ENCODE results near the gene POLA1. TPM values are rescaled to one million over a fixed set of nuclear protein-coding genes. Genes with fewer than 3 reads are reported as not detected.

POLA1 gene
- total RNA-seq, 2 donors from 2014 or later = 24.4 to 53.6 TPM

GRCh38 chrX:24732766-24733500 is 39.2 kb downstream of the POLA1 start:
- DNase-seq = no peak
- no peak overlapping the region for H3K27ac Mint-ChIP-seq
- no peak overlapping the region for H3K4me3 Mint-ChIP-seq
- Histone ChIP-seq H3K4me1 (ENCODE audit: control insufficient read depth, insufficient read depth, low read length) (no peaks in the 10 kb centered on the region), H3K27me3 (ENCODE audit: control insufficient read depth, insufficient read depth, low read length, poor library complexity, severe bottlenecking) (no peaks in the 10 kb centered on the region), H3K27ac (ENCODE audit: low read depth, low read length) (no peak overlapping the region), H3K36me3 (ENCODE audit: control insufficient read depth, insufficient read depth, low read length) (peaks cover 33% of the 10 kb centered on the region), H3K9ac (ENCODE audit: extremely low read depth, low read length, poor library complexity, severe bottlenecking) (no peak overlapping the region), H3K4me3 (ENCODE audit: low read length) (no peak overlapping the region), H3K9me3 (ENCODE audit: control insufficient read depth, low read length) (no peaks in the 10 kb centered on the region)
- 98 to 100% methylated on average over 2 to 6 of the region's 6 CpGs for WGBS, 2 experiments (ENCODE audit: insufficient coverage in 1 of 2, insufficient read length in 1 of 2)
- no peaks in the 10 kb centered on the region for H3K27me3 Mint-ChIP-seq (ENCODE audit: insufficient read depth)
- H3K9me3 Mint-ChIP-seq = no peaks in the 10 kb centered on the region
- H3K4me1 Mint-ChIP-seq = no peaks in the 10 kb centered on the region
- H3K36me3 Mint-ChIP-seq (ENCODE audit: low read depth) = peaks cover 62% of the 10 kb centered on the region
- TF ChIP-seq CTCF (conservative IDR thresholded peaks at IDR 0.05) = no peak

GRCh38 chrX:24741330-24741729 is 47.6 kb downstream of the POLA1 start:
- H3K27me3 Mint-ChIP-seq (ENCODE audit: insufficient read depth) = no peaks in the 10 kb centered on the region
- no peak for DNase-seq
- H3K27me3 ChIP-seq (ENCODE audit: control insufficient read depth, insufficient read depth, low read length, poor library complexity, severe bottlenecking) = no peaks in the 10 kb centered on the region
- H3K27ac ChIP-seq (ENCODE audit: low read depth, low read length) = no peak overlapping the region
- WGBS, 2 experiments (ENCODE audit: insufficient coverage in 1 of 2, insufficient read length in 1 of 2) = 98% methylated on average over 3 of the region's 3 CpGs; no CpG with 5 or more reads in 1 of the 2 experiments
- H3K4me1 ChIP-seq (ENCODE audit: control insufficient read depth, insufficient read depth, low read length) = no peaks in the 10 kb centered on the region
- H3K27ac Mint-ChIP-seq = peak overlapping the region; percentile 72
- peaks cover 44% of the 10 kb centered on the region for H3K36me3 ChIP-seq (ENCODE audit: control insufficient read depth, insufficient read depth, low read length)
- peaks cover 4% of the 10 kb centered on the region for H3K4me1 Mint-ChIP-seq
- no peak overlapping the region for H3K4me3 ChIP-seq (ENCODE audit: low read length)
- no peaks in the 10 kb centered on the region for H3K9me3 Mint-ChIP-seq
- no peak overlapping the region for H3K4me3 Mint-ChIP-seq
- H3K36me3 Mint-ChIP-seq (ENCODE audit: low read depth) = peaks cover 52% of the 10 kb centered on the region
- no peak overlapping the region for H3K9ac ChIP-seq (ENCODE audit: extremely low read depth, low read length, poor library complexity, severe bottlenecking)
- H3K9me3 ChIP-seq (ENCODE audit: control insufficient read depth, low read length) = no peaks in the 10 kb centered on the region
- TF ChIP-seq CTCF (conservative IDR thresholded peaks at IDR 0.05) = no peak

GRCh38 chrX:24748196-24748595 is 54.5 kb downstream of the POLA1 start:
- no peak overlapping the region for H3K9ac ChIP-seq (ENCODE audit: extremely low read depth, low read length, poor library complexity, severe bottlenecking)
- no peak overlapping the region for H3K27ac ChIP-seq (ENCODE audit: low read depth, low read length)
- peaks cover 42% of the 10 kb centered on the region for H3K36me3 ChIP-seq (ENCODE audit: control insufficient read depth, insufficient read depth, low read length)
- DNase-seq = no peak
- TF ChIP-seq CTCF (conservative IDR thresholded peaks at IDR 0.05) = no peak
- H3K4me1 ChIP-seq (ENCODE audit: control insufficient read depth, insufficient read depth, low read length) = no peaks in the 10 kb centered on the region
- Mint-ChIP-seq H3K4me3 (no peak overlapping the region), H3K9me3 (no peaks in the 10 kb centered on the region), H3K27me3 (ENCODE audit: insufficient read depth) (no peaks in the 10 kb centered on the region), H3K4me1 (no peaks in the 10 kb centered on the region), H3K36me3 (ENCODE audit: low read depth) (peaks cover 53% of the 10 kb centered on the region), H3K27ac (peak overlapping the region; percentile 14)
- H3K9me3 ChIP-seq (ENCODE audit: control insufficient read depth, low read length) = no peaks in the 10 kb centered on the region
- no peak overlapping the region for H3K4me3 ChIP-seq (ENCODE audit: low read length)
- H3K27me3 ChIP-seq (ENCODE audit: control insufficient read depth, insufficient read depth, low read length, poor library complexity, severe bottlenecking) = no peaks in the 10 kb centered on the region
- WGBS, 2 experiments (ENCODE audit: insufficient coverage in 1 of 2, insufficient read length in 1 of 2) = 98% methylated on average over 3 of the region's 3 CpGs; no CpG with 5 or more reads in 1 of the 2 experiments
